Activated naive CD4-positive, alpha-beta T cell treated with anti-CD3 and anti-CD28 coated beads, Interleukin-2, amount 50 U/mL, for 72 hours (primary cell): ENCODE results near the gene PPM1H. TPM values are rescaled to one million over a fixed set of nuclear protein-coding genes. Genes with fewer than 3 reads are reported as not detected.
"Not testable (repeated sequence)": the region's sequence is repeated elsewhere in the genome, so short reads cannot be mapped to it uniquely, and the experiment has no call there.

Experiments used
- ATAC-seq, 2 donors: fragments of 150-1000 bp; cut with Tn5 transposase; 2 replicates each; pipeline ENCODE4 v1.10.0; 2021; ENCODE audit warnings: mild to moderate bottlenecking in 2 of 2, moderate library complexity in 2 of 2
- DNase-seq, 2 donors: peaks; one replicate each; pipeline ENCODE4 v3.0.0; 2021 to 2022; ENCODE audit warnings: low spot score in 2 of 2
- H3K27ac Mint-ChIP-seq, 2 donors: one replicate each; pipeline ENCODE4 v1.8.0; 2022; ENCODE audit warnings: mild to moderate bottlenecking in 2 of 2, mixed read lengths in 2 of 2
- H3K36me3 Mint-ChIP-seq, 2 donors: one replicate each; pipeline ENCODE4 v1.8.0; 2022; ENCODE audit warnings: mixed read lengths in 2 of 2
- H3K9me3 Mint-ChIP-seq, 2 donors: one replicate each; pipeline ENCODE4 v1.8.0; 2022; ENCODE audit warnings: mixed read lengths in 2 of 2
- total RNA-seq, 2 donors: library from RNA; stranded (reverse); gene quantifications; one replicate each; pipeline ENCODE4 v1.2.3, GENCODE V29; 2022

The PPM1H gene
- total RNA-seq, 2 donors from 2014 or later = 0.18 TPM; not detected in 1

GRCh38 chr12:62840806-62841205 lies 94.1 kb downstream of the PPM1H start:
- H3K9me3 Mint-ChIP-seq = peaks cover 0 to 4% of the 10 kb centered on the region in 2 donors
- no peaks in the 10 kb centered on the region for H3K36me3 Mint-ChIP-seq
- no peak for ATAC-seq
- H3K27ac Mint-ChIP-seq = no peak overlapping the region
- DNase-seq = no peak

GRCh38 chr12:62839869-62840660 lies 94.9 kb downstream of the PPM1H start:
- H3K9me3 Mint-ChIP-seq = peaks cover 0 to 4% of the 10 kb centered on the region in 2 donors
- H3K36me3 Mint-ChIP-seq = no peaks in the 10 kb centered on the region
- no peak for DNase-seq
- ATAC-seq = no peak
- H3K27ac Mint-ChIP-seq = no peak overlapping the region

GRCh38 chr12:62834971-62835547 lies 99.9 kb downstream of the PPM1H start:
- ATAC-seq = no peak
- DNase-seq = no peak
- H3K36me3 Mint-ChIP-seq = no peaks in the 10 kb centered on the region
- H3K9me3 Mint-ChIP-seq = peaks cover 0 to 4% of the 10 kb centered on the region in 2 donors
- no peak overlapping the region for H3K27ac Mint-ChIP-seq

GRCh38 chr12:62834406-62834805 lies 100.5 kb downstream of the PPM1H start:
- Mint-ChIP-seq H3K27ac (no peak overlapping the region), H3K9me3 (no peaks in the 10 kb centered on the region), H3K36me3 (no peaks in the 10 kb centered on the region)
- DNase-seq (no peak), ATAC-seq (no peak)

- H3K36me3 Mint-ChIP-seq = no peaks in the 10 kb centered on the region
- ATAC-seq = no peak
- H3K27ac Mint-ChIP-seq = no peak overlapping the region
- no peaks in the 10 kb centered on the region for H3K9me3 Mint-ChIP-seq
- DNase-seq = no peak
Observed at GRCh38 chr12:62833634-62834033, 101.3 kb downstream of the PPM1H start.

- DNase-seq (no peak), ATAC-seq (no peak)
- H3K9me3 Mint-ChIP-seq = no peaks in the 10 kb centered on the region
- no peaks in the 10 kb centered on the region for H3K36me3 Mint-ChIP-seq
- H3K27ac Mint-ChIP-seq = no peak overlapping the region
Observed at GRCh38 chr12:62832558-62832957, 102.4 kb downstream of the PPM1H start.

GRCh38 chr12:62832027-62832426 lies 102.9 kb downstream of the PPM1H start:
- DNase-seq (no peak), ATAC-seq (no peak)
- no peaks in the 10 kb centered on the region for H3K36me3 Mint-ChIP-seq
- no peak overlapping the region for H3K27ac Mint-ChIP-seq
- no peaks in the 10 kb centered on the region for H3K9me3 Mint-ChIP-seq

- no peaks in the 10 kb centered on the region for H3K9me3 Mint-ChIP-seq
- DNase-seq (no peak), ATAC-seq (no peak)
- no peaks in the 10 kb centered on the region for H3K36me3 Mint-ChIP-seq
- no peak overlapping the region for H3K27ac Mint-ChIP-seq
Observed at GRCh38 chr12:62827855-62828254, 107.1 kb downstream of the PPM1H start.

GRCh38 chr12:62827042-62827441 lies 107.9 kb downstream of the PPM1H start:
- Mint-ChIP-seq H3K36me3 (no peaks in the 10 kb centered on the region), H3K9me3 (peaks cover 0 to 6% of the 10 kb centered on the region in 2 donors), H3K27ac (no peak overlapping the region)
- ATAC-seq = no peak
- DNase-seq = no peak

- no peak for ATAC-seq
- no peaks in the 10 kb centered on the region for H3K36me3 Mint-ChIP-seq
- no peak overlapping the region for H3K27ac Mint-ChIP-seq
- DNase-seq = no peak
- peaks cover 0 to 6% of the 10 kb centered on the region in 2 donors for H3K9me3 Mint-ChIP-seq
Observed at GRCh38 chr12:62817556-62818271, 117.2 kb downstream of the PPM1H start.

GRCh38 chr12:62814243-62814642 lies 120.7 kb downstream of the PPM1H start:
- no peak for ATAC-seq
- H3K27ac Mint-ChIP-seq = no peak overlapping the region
- no peaks in the 10 kb centered on the region for H3K9me3 Mint-ChIP-seq
- no peak for DNase-seq
- no peaks in the 10 kb centered on the region for H3K36me3 Mint-ChIP-seq

- Mint-ChIP-seq H3K9me3 (no peaks in the 10 kb centered on the region), H3K27ac (no peak overlapping the region), H3K36me3 (no peaks in the 10 kb centered on the region)
- ATAC-seq (peak; percentile 61), DNase-seq (peak in 1 of 2 donors; percentile 33)
Observed at GRCh38 chr12:62813031-62813829, 121.7 kb downstream of the PPM1H start.

GRCh38 chr12:62811481-62811880 lies 123.5 kb downstream of the PPM1H start:
- not testable (repeated sequence) for H3K27ac Mint-ChIP-seq, H3K9me3 Mint-ChIP-seq

GRCh38 chr12:62808166-62808879 lies 126.6 kb downstream of the PPM1H start:
- peak; percentile 50 to 83 for ATAC-seq

More at GRCh38 chr12:62811481-62811880, 123.5 kb downstream of the PPM1H start:
- not testable (repeated sequence) for ATAC-seq, H3K36me3 Mint-ChIP-seq, DNase-seq

GRCh38 chr12:62806893-62807292 lies 128.1 kb downstream of the PPM1H start:
- Mint-ChIP-seq H3K27ac (no peak overlapping the region), H3K36me3 (no peaks in the 10 kb centered on the region), H3K9me3 (no peaks in the 10 kb centered on the region)
- DNase-seq = no peak
- ATAC-seq = no peak

More at GRCh38 chr12:62808166-62808879, 126.6 kb downstream of the PPM1H start:
- Mint-ChIP-seq H3K27ac (no peak overlapping the region), H3K36me3 (no peaks in the 10 kb centered on the region), H3K9me3 (no peaks in the 10 kb centered on the region)
- no peak for DNase-seq

- Mint-ChIP-seq H3K27ac (no peak overlapping the region), H3K9me3 (no peaks in the 10 kb centered on the region), H3K36me3 (no peaks in the 10 kb centered on the region)
- no peak for DNase-seq
- ATAC-seq = no peak
Observed at GRCh38 chr12:62806244-62806836, 128.6 kb downstream of the PPM1H start.
